SK-N-SH treated with all-trans-retinoic acid at 6 μM for 48 hours (cell line): ENCODE data around the gene IGFBP3.
"Not testable (repeated sequence)": the region's sequence is repeated elsewhere in the genome, so short reads cannot be mapped to it uniquely, and the experiment has no call there.

ENCODE experiments used
- ATAC-seq: fragments of 200-7000 bp; cut with Tn5 transposase; 3 replicates; pipeline ENCODE4 v1.9.1; 2020; ENCODE audit warnings: mild to moderate bottlenecking, moderate library complexity
- ARNTL ChIP-seq: fragments of 450-650 bp; formaldehyde crosslinking; IDR thresholded peaks from 2 replicates; pipeline ENCODE4 v1.5.0; 2020; ENCODE audit warnings: low read depth, mild to moderate bottlenecking, moderate library complexity, borderline replicate concordance
- CSDC2 ChIP-seq: fragments of 250-450 bp; sonication (Bioruptor Pico); IDR thresholded peaks from 2 replicates; pipeline ENCODE4 v1.5.0; 2020; ENCODE audit warnings: mild to moderate bottlenecking, moderate library complexity
- ESRRG ChIP-seq: fragments of 250-450 bp; sonication (Bioruptor Pico); IDR thresholded peaks from 2 replicates; pipeline ENCODE4 v1.6.1; 2021; ENCODE audit warnings: mild to moderate bottlenecking
- ISL1 ChIP-seq: fragments of 250-450 bp; sonication (Bioruptor Pico); IDR thresholded peaks from 2 replicates; pipeline ENCODE4 v2.1.2; 2022; ENCODE audit warnings: mild to moderate bottlenecking, moderate library complexity
- OSR1 ChIP-seq: fragments of 250-450 bp; sonication (Bioruptor Pico); IDR thresholded peaks from 2 replicates; pipeline ENCODE4 v1.8.0; 2022; ENCODE audit warnings: moderate library complexity, mild to moderate bottlenecking, inconsistent platforms
- PPARA ChIP-seq: fragments of 250-450 bp; sonication (Bioruptor Pico); IDR thresholded peaks from 2 replicates; pipeline ENCODE4 v1.5.0; 2020; ENCODE audit warnings: mild to moderate bottlenecking, borderline replicate concordance
- RARB ChIP-seq: fragments of 250-450 bp; sonication (Bioruptor Pico); IDR thresholded peaks from 2 replicates; pipeline ENCODE4 v1.8.0; 2021; ENCODE audit warnings: mild to moderate bottlenecking, moderate library complexity
- SNAI2 ChIP-seq: fragments of 250-450 bp; sonication (Bioruptor Pico); IDR thresholded peaks from 2 replicates; pipeline ENCODE4 v1.5.0; 2020; ENCODE audit warnings: mild to moderate bottlenecking, moderate library complexity
- TCF4 ChIP-seq: fragments of 250-450 bp; sonication (Bioruptor Pico); IDR thresholded peaks from 2 replicates; pipeline ENCODE4 v1.8.0; 2021; ENCODE audit warnings: mild to moderate bottlenecking, moderate library complexity, borderline replicate concordance
- TOX ChIP-seq: fragments of 250-450 bp; sonication (Bioruptor Pico); IDR thresholded peaks from 2 replicates; pipeline ENCODE4 v1.8.0; 2021; ENCODE audit warnings: mild to moderate bottlenecking, moderate library complexity, borderline replicate concordance
- ZC3H10 ChIP-seq: fragments of 250-450 bp; sonication (Bioruptor Pico); IDR thresholded peaks from 2 replicates; pipeline ENCODE4 v1.5.1; 2021; ENCODE audit warnings: mild to moderate bottlenecking, moderate library complexity
- ZFP3 ChIP-seq: fragments of 250-450 bp; sonication (Bioruptor Pico); IDR thresholded peaks from 2 replicates; pipeline ENCODE4 v1.5.0; 2020; ENCODE audit warnings: mild to moderate bottlenecking, moderate library complexity
- ZFP30 ChIP-seq: fragments of 450-650 bp; formaldehyde crosslinking; IDR thresholded peaks from 2 replicates; pipeline ENCODE4 v1.5.0; 2022; ENCODE audit warnings: mild to moderate bottlenecking, moderate library complexity
- ZNF565 ChIP-seq: fragments of 450-650 bp; formaldehyde crosslinking; conservative IDR thresholded peaks from 2 replicates; pipeline ENCODE4 v1.5.0; 2020; ENCODE audit warnings: low read depth, mild to moderate bottlenecking, moderate library complexity
- ZNF70 ChIP-seq: fragments of 450-650 bp; formaldehyde crosslinking; IDR thresholded peaks from 2 replicates; pipeline ENCODE4 v1.5.0; 2020; ENCODE audit warnings: mild to moderate bottlenecking, moderate library complexity
- ZNF8 ChIP-seq: fragments of 450-650 bp; formaldehyde crosslinking; IDR thresholded peaks from 2 replicates; pipeline ENCODE4 v1.5.0; 2020; ENCODE audit warnings: mild to moderate bottlenecking, moderate library complexity
- TF ChIP-seq, protein P1 (sequence below): fragments of 250-450 bp; sonication (Bioruptor Pico); IDR thresholded peaks from 2 replicates; pipeline ENCODE4 v1.5.1; 2021; ENCODE audit warnings: mild to moderate bottlenecking, moderate library complexity
- TF ChIP-seq, protein P2 (sequence below): fragments of 250-450 bp; sonication (Bioruptor Pico); IDR thresholded peaks from 2 replicates; pipeline ENCODE4 v1.5.0; 2020; ENCODE audit warnings: mild to moderate bottlenecking, moderate library complexity
- TF ChIP-seq, protein P3 (sequence below): fragments of 250-450 bp; sonication (Bioruptor Pico); IDR thresholded peaks from 2 replicates; pipeline ENCODE4 v1.5.1; 2020; ENCODE audit warnings: low read depth, mild to moderate bottlenecking, moderate library complexity
- TF ChIP-seq, protein P4 (sequence below): fragments of 250-450 bp; sonication (Bioruptor Pico); IDR thresholded peaks from 2 replicates; pipeline ENCODE4 v1.8.0; 2020; ENCODE audit warnings: mild to moderate bottlenecking, moderate library complexity, borderline replicate concordance
- TF ChIP-seq, protein P5 (sequence below): fragments of 250-450 bp; sonication (Bioruptor Pico); IDR thresholded peaks from 2 replicates; pipeline ENCODE4 v1.8.0; 2021; ENCODE audit warnings: low read depth, mild to moderate bottlenecking, moderate library complexity, borderline replicate concordance

Gene IGFBP3

DNA sequence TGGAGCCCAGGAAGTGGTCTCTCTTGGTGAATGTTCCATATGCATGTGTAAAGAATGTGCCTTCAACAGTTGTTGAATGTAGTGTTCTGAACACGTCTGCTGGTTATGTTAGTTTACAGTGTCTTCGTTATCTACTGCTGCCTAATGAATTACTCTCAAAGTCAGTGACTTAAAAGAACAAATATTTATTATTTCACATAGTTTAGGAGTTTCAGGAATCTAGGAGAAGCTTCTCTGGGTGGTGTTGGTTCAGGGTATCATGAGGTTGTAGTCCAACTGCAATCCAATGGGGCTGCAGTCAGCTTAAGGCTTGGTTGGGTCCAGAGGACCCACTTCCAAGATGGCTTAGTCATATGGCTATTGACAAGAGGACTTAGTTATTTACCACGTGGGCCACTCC is 36.6 kb upstream of the IGFBP3 start:
- TF ChIP-seq, protein P1, sequence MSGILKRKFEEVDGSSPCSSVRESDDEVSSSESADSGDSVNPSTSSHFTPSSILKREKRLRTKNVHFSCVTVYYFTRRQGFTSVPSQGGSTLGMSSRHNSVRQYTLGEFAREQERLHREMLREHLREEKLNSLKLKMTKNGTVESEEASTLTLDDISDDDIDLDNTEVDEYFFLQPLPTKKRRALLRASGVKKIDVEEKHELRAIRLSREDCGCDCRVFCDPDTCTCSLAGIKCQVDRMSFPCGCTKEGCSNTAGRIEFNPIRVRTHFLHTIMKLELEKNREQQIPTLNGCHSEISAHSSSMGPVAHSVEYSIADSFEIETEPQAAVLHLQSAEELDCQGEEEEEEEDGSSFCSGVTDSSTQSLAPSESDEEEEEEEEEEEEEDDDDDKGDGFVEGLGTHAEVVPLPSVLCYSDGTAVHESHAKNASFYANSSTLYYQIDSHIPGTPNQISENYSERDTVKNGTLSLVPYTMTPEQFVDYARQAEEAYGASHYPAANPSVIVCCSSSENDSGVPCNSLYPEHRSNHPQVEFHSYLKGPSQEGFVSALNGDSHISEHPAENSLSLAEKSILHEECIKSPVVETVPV (CRISPR knock-in tag) = no peak
- TF ChIP-seq ZNF70 (no peak), TOX (CRISPR knock-in tag) (no peak), ARNTL (CRISPR knock-in tag) (no peak), PPARA (no peak), ISL1 (CRISPR knock-in tag) (no peak), TCF4 (no peak), ESRRG (CRISPR knock-in tag) (no peak), ZFP3 (CRISPR knock-in tag) (no peak), OSR1 (CRISPR knock-in tag) (no peak), ZNF8 (CRISPR knock-in tag) (no peak), CSDC2 (CRISPR knock-in tag) (no peak), RARB (CRISPR knock-in tag) (no peak), ZNF565 (CRISPR knock-in tag) (no peak), ZC3H10 (CRISPR knock-in tag) (no peak), SNAI2 (CRISPR knock-in tag) (no peak)
- TF ChIP-seq, protein P2, sequence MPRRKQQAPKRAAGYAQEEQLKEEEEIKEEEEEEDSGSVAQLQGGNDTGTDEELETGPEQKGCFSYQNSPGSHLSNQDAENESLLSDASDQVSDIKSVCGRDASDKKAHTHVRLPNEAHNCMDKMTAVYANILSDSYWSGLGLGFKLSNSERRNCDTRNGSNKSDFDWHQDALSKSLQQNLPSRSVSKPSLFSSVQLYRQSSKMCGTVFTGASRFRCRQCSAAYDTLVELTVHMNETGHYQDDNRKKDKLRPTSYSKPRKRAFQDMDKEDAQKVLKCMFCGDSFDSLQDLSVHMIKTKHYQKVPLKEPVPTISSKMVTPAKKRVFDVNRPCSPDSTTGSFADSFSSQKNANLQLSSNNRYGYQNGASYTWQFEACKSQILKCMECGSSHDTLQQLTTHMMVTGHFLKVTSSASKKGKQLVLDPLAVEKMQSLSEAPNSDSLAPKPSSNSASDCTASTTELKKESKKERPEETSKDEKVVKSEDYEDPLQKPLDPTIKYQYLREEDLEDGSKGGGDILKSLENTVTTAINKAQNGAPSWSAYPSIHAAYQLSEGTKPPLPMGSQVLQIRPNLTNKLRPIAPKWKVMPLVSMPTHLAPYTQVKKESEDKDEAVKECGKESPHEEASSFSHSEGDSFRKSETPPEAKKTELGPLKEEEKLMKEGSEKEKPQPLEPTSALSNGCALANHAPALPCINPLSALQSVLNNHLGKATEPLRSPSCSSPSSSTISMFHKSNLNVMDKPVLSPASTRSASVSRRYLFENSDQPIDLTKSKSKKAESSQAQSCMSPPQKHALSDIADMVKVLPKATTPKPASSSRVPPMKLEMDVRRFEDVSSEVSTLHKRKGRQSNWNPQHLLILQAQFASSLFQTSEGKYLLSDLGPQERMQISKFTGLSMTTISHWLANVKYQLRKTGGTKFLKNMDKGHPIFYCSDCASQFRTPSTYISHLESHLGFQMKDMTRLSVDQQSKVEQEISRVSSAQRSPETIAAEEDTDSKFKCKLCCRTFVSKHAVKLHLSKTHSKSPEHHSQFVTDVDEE (CRISPR knock-in tag) = no peak
- TF ChIP-seq, protein P3, sequence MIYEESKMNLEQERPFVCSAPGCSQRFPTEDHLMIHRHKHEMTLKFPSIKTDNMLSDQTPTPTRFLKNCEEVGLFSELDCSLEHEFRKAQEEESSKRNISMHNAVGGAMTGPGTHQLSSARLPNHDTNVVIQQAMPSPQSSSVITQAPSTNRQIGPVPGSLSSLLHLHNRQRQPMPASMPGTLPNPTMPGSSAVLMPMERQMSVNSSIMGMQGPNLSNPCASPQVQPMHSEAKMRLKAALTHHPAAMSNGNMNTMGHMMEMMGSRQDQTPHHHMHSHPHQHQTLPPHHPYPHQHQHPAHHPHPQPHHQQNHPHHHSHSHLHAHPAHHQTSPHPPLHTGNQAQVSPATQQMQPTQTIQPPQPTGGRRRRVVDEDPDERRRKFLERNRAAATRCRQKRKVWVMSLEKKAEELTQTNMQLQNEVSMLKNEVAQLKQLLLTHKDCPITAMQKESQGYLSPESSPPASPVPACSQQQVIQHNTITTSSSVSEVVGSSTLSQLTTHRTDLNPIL = no peak
- TF ChIP-seq, protein P4, sequence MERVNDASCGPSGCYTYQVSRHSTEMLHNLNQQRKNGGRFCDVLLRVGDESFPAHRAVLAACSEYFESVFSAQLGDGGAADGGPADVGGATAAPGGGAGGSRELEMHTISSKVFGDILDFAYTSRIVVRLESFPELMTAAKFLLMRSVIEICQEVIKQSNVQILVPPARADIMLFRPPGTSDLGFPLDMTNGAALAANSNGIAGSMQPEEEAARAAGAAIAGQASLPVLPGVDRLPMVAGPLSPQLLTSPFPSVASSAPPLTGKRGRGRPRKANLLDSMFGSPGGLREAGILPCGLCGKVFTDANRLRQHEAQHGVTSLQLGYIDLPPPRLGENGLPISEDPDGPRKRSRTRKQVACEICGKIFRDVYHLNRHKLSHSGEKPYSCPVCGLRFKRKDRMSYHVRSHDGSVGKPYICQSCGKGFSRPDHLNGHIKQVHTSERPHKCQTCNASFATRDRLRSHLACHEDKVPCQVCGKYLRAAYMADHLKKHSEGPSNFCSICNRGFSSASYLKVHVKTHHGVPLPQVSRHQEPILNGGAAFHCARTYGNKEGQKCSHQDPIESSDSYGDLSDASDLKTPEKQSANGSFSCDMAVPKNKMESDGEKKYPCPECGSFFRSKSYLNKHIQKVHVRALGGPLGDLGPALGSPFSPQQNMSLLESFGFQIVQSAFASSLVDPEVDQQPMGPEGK (CRISPR knock-in tag) = no peak
- TF ChIP-seq, protein P5, sequence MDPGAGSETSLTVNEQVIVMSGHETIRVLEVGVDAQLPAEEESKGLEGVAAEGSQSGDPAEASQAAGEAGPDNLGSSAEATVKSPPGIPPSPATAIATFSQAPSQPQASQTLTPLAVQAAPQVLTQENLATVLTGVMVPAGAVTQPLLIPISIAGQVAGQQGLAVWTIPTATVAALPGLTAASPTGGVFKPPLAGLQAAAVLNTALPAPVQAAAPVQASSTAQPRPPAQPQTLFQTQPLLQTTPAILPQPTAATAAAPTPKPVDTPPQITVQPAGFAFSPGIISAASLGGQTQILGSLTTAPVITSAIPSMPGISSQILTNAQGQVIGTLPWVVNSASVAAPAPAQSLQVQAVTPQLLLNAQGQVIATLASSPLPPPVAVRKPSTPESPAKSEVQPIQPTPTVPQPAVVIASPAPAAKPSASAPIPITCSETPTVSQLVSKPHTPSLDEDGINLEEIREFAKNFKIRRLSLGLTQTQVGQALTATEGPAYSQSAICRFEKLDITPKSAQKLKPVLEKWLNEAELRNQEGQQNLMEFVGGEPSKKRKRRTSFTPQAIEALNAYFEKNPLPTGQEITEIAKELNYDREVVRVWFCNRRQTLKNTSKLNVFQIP (CRISPR knock-in tag) = no peak

DNA sequence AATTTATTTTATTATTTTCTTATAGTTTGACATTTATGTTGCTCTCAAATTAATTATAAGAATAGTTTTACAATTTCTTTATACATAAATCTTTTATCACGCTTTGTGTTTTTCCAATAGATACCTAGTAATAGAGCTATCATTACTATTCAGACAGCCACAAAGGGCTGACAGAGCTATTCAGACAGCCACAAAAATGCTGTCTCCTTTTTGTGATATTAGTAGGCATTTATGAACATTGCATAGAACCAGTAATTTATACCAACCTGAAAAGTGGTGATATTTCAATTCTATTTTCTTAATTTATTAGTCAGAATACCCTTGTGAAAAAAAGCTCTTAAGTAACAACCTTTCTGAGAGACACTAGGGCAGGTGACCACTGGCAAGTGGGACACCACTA is 34.2 kb upstream of the IGFBP3 start:
- no peak for ATAC-seq
- TF ChIP-seq RARB (CRISPR knock-in tag) = no peak
- TF ChIP-seq, protein P4 (CRISPR knock-in tag) = no peak
- no peak for TF ChIP-seq ZNF8 (CRISPR knock-in tag)
- TF ChIP-seq ZFP30 (CRISPR knock-in tag) = no peak
- no peak for TF ChIP-seq ZNF70
- TF ChIP-seq SNAI2 (CRISPR knock-in tag) = no peak
- TF ChIP-seq ZNF565 (CRISPR knock-in tag) = no peak
- no peak for TF ChIP-seq ZFP3 (CRISPR knock-in tag)
- TF ChIP-seq ESRRG (CRISPR knock-in tag) = no peak
- no peak for TF ChIP-seq ISL1 (CRISPR knock-in tag)
- TF ChIP-seq, protein P2 (CRISPR knock-in tag) = no peak
- no peak for TF ChIP-seq ARNTL (CRISPR knock-in tag)
- TF ChIP-seq, protein P3 = no peak
- no peak for TF ChIP-seq TOX (CRISPR knock-in tag)

More for the DNA sequence above, 36.6 kb upstream of the IGFBP3 start:
- ATAC-seq = no peak

DNA sequence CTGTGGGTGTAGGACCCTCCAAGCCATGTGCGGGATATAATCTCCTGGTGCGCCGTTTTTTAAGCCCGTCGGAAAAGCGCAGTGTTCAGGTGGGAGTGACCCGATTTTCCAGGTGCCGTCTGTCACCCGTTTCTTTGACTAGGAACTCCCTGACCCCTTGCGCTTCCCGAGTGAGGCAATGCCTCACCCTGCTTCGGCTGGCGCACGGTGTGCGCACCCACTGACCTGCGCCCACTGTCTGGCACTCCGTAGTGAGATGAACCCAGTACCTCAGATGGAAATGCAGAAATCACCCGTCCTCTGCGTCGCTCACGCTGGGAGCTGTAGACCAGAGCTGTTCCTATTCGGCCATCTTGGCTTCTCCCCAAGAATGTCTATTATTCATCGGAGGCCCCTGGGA is 32.0 kb upstream of the IGFBP3 start:
- ATAC-seq = not testable (repeated sequence)
